Measurements from ENCODE around the gene ITGB1BP1. TPM values are rescaled to one million over a fixed set of nuclear protein-coding genes. Genes with fewer than 3 reads are reported as not detected.
A peak's percentile ranks its signal among the peaks of the same experiment; 100 is the strongest.

The ITGB1BP1 gene
- total RNA-seq, 5 donors from 2014 or later (not counting 1 experiment from before 2014, with no cell fraction given): 46.5 to 76.7 (median 69.0) TPM

GRCh38 chr2:9445089-9445488 is 21.8 kb upstream of the ITGB1BP1 start:
- ATAC-seq (replicated peaks in 1 of 4) (no peak), DNase-seq (no peak)
- Mint-ChIP-seq H3K4me3 (no peak overlapping the region), H3K27ac (no peak overlapping the region), H3K4me1 (peaks cover 0 to 8% (median 0%) of the 10 kb centered on the region in 3 donors), H3K9me3 (no peaks in the 10 kb centered on the region), H3K36me3 (peaks cover 45% of the 10 kb centered on the region), H3K27me3 (no peaks in the 10 kb centered on the region)
- H3K4me3 ChIP-seq (ENCODE audit: control insufficient read depth in 1 of 2, extremely low read depth in 1 of 2, low read length in 1 of 2): no peak overlapping the region
- WGBS (ENCODE audit: insufficient coverage): no CpG with 5 or more reads among the region's 7 CpGs
- H3K36me3 ChIP-seq (ENCODE audit: control insufficient read depth in 2 of 2, extremely low read depth in 1 of 2, insufficient read depth in 1 of 2, low read length in 1 of 2): peaks cover 8 to 39% of the 10 kb centered on the region in 2 donors
- ChIA-PET CTCF (interaction anchor here in 1 of 2 donors (0.7 kb wide), 1 partner anchor 229 kb away, joined by 3 read pairs; no protein-coding TSS in a partner anchor), POLR2A (interaction anchor here in 1 of 2 donors (0.5 kb wide), 1 partner anchor 21 kb away, joined by 3 read pairs; no protein-coding TSS in a partner anchor)
- no peaks in the 10 kb centered on the region for H3K27me3 ChIP-seq (replicated peaks in 1 of 2; ENCODE audit: control insufficient read depth in 2 of 2, extremely low read depth in 1 of 2, insufficient read depth in 2 of 2, low read length in 1 of 2)
- H3K27ac ChIP-seq (ENCODE audit: low read length): no peak overlapping the region
- no peaks in the 10 kb centered on the region for H3K4me1 ChIP-seq (ENCODE audit: control insufficient read depth in 1 of 2, extremely low read depth in 1 of 2, insufficient read depth in 2 of 2, low read length in 2 of 2)
- no peaks in the 10 kb centered on the region for H3K9me3 ChIP-seq

GRCh38 chr2:9443526-9443925 is 20.2 kb upstream of the ITGB1BP1 start:
- CTCF ChIA-PET: no interaction called here
- H3K27ac ChIP-seq (ENCODE audit: low read length): no peak overlapping the region
- no peaks in the 10 kb centered on the region for H3K9me3 ChIP-seq
- peaks cover 45% of the 10 kb centered on the region for H3K36me3 Mint-ChIP-seq
- H3K4me3 Mint-ChIP-seq: no peak overlapping the region
- peaks cover 3 to 40% of the 10 kb centered on the region in 2 donors for H3K36me3 ChIP-seq (ENCODE audit: control insufficient read depth in 2 of 2, extremely low read depth in 1 of 2, insufficient read depth in 1 of 2, low read length in 1 of 2)
- H3K4me1 Mint-ChIP-seq: peaks cover 0 to 8% (median 0%) of the 10 kb centered on the region in 3 donors
- no peaks in the 10 kb centered on the region for H3K27me3 ChIP-seq (replicated peaks in 1 of 2; ENCODE audit: control insufficient read depth in 2 of 2, extremely low read depth in 1 of 2, insufficient read depth in 2 of 2, low read length in 1 of 2)
- H3K27me3 Mint-ChIP-seq: no peaks in the 10 kb centered on the region
- no peak overlapping the region for H3K4me3 ChIP-seq (ENCODE audit: control insufficient read depth in 1 of 2, extremely low read depth in 1 of 2, low read length in 1 of 2)
- peak overlapping the region in 1 of 2 donors; percentile 19 for H3K27ac Mint-ChIP-seq
- no peaks in the 10 kb centered on the region for H3K9me3 Mint-ChIP-seq
- POLR2A ChIA-PET: interaction anchor here in 1 of 2 donors (0.5 kb wide), 1 partner anchor 9 kb away, joined by 3 read pairs; no protein-coding TSS in a partner anchor
- no peaks in the 10 kb centered on the region for H3K4me1 ChIP-seq (ENCODE audit: control insufficient read depth in 1 of 2, extremely low read depth in 1 of 2, insufficient read depth in 2 of 2, low read length in 2 of 2)
- ATAC-seq (replicated peaks in 1 of 4) (no peak), DNase-seq (no peak)
- WGBS (ENCODE audit: insufficient coverage): 50% methylated on average over 4 of the region's 5 CpGs

- CTCF ChIA-PET: no interaction called here
These were observed 18.2 kb upstream of the ITGB1BP1 start for GRCh38 chr2:9441556-9441955.

GRCh38 chr2:9440058-9440727 is 16.9 kb upstream of the ITGB1BP1 start:
- peaks cover 45% of the 10 kb centered on the region for H3K36me3 Mint-ChIP-seq
- CTCF ChIA-PET: no interaction called here

More at GRCh38 chr2:9441556-9441955, 18.2 kb upstream of the ITGB1BP1 start:
- Mint-ChIP-seq H3K9me3 (no peaks in the 10 kb centered on the region), H3K27me3 (no peaks in the 10 kb centered on the region), H3K36me3 (peaks cover 49% of the 10 kb centered on the region), H3K27ac (no peak overlapping the region), H3K4me3 (no peak overlapping the region), H3K4me1 (peaks cover 0 to 8% (median 0%) of the 10 kb centered on the region in 3 donors)
- H3K9me3 ChIP-seq: no peaks in the 10 kb centered on the region
- H3K27ac ChIP-seq (ENCODE audit: low read length): no peak overlapping the region
- H3K36me3 ChIP-seq (ENCODE audit: control insufficient read depth in 2 of 2, extremely low read depth in 1 of 2, insufficient read depth in 1 of 2, low read length in 1 of 2): peaks cover 15 to 49% of the 10 kb centered on the region in 2 donors
- H3K4me3 ChIP-seq (ENCODE audit: control insufficient read depth in 1 of 2, extremely low read depth in 1 of 2, low read length in 1 of 2): no peak overlapping the region
- H3K4me1 ChIP-seq (ENCODE audit: control insufficient read depth in 1 of 2, extremely low read depth in 1 of 2, insufficient read depth in 2 of 2, low read length in 2 of 2): no peaks in the 10 kb centered on the region
- no peaks in the 10 kb centered on the region for H3K27me3 ChIP-seq (replicated peaks in 1 of 2; ENCODE audit: control insufficient read depth in 2 of 2, extremely low read depth in 1 of 2, insufficient read depth in 2 of 2, low read length in 1 of 2)
- 100% methylated on average over 1 of the region's 3 CpGs for WGBS (ENCODE audit: insufficient coverage)
- ATAC-seq (replicated peaks in 1 of 4) (no peak), DNase-seq (no peak)
- POLR2A ChIA-PET: no interaction called here

GRCh38 chr2:9439536-9439935 is 16.2 kb upstream of the ITGB1BP1 start:
- peaks cover 47% of the 10 kb centered on the region for H3K36me3 Mint-ChIP-seq
- Histone ChIP-seq H3K9me3 (no peaks in the 10 kb centered on the region), H3K36me3 (ENCODE audit: control insufficient read depth in 2 of 2, extremely low read depth in 1 of 2, insufficient read depth in 1 of 2, low read length in 1 of 2) (peaks cover 15 to 48% of the 10 kb centered on the region in 2 donors), H3K27ac (ENCODE audit: low read length) (no peak overlapping the region), H3K4me3 (ENCODE audit: control insufficient read depth in 1 of 2, extremely low read depth in 1 of 2, low read length in 1 of 2) (no peak overlapping the region), H3K4me1 (ENCODE audit: control insufficient read depth in 1 of 2, extremely low read depth in 1 of 2, insufficient read depth in 2 of 2, low read length in 2 of 2) (no peaks in the 10 kb centered on the region), H3K27me3 (replicated peaks in 1 of 2; ENCODE audit: control insufficient read depth in 2 of 2, extremely low read depth in 1 of 2, insufficient read depth in 2 of 2, low read length in 1 of 2) (no peaks in the 10 kb centered on the region)
- DNase-seq: no peak
- peaks cover 0 to 2% (median 0%) of the 10 kb centered on the region in 3 donors for H3K4me1 Mint-ChIP-seq
- no peak for ATAC-seq (replicated peaks in 1 of 4)
- no peak overlapping the region for H3K27ac Mint-ChIP-seq
- H3K27me3 Mint-ChIP-seq: no peaks in the 10 kb centered on the region
- ChIA-PET CTCF (no interaction called here), POLR2A (no interaction called here)
- no peak overlapping the region for H3K4me3 Mint-ChIP-seq
- H3K9me3 Mint-ChIP-seq: no peaks in the 10 kb centered on the region
- WGBS (ENCODE audit: insufficient coverage): no CpG with 5 or more reads among the region's 1 CpG

More at GRCh38 chr2:9440058-9440727, 16.9 kb upstream of the ITGB1BP1 start:
- H3K9me3 Mint-ChIP-seq: no peaks in the 10 kb centered on the region
- peaks cover 15 to 47% of the 10 kb centered on the region in 2 donors for H3K36me3 ChIP-seq (ENCODE audit: control insufficient read depth in 2 of 2, extremely low read depth in 1 of 2, insufficient read depth in 1 of 2, low read length in 1 of 2)
- ATAC-seq (replicated peaks in 1 of 4) (no peak), DNase-seq (no peak)
- no peaks in the 10 kb centered on the region for H3K9me3 ChIP-seq
- POLR2A ChIA-PET: no interaction called here
- no peaks in the 10 kb centered on the region for H3K27me3 ChIP-seq (replicated peaks in 1 of 2; ENCODE audit: control insufficient read depth in 2 of 2, extremely low read depth in 1 of 2, insufficient read depth in 2 of 2, low read length in 1 of 2)
- no peaks in the 10 kb centered on the region for H3K27me3 Mint-ChIP-seq
- no peak overlapping the region for H3K27ac Mint-ChIP-seq
- WGBS (ENCODE audit: insufficient coverage): no CpG with 5 or more reads among the region's 1 CpG
- H3K27ac ChIP-seq (ENCODE audit: low read length): no peak overlapping the region
- no peak overlapping the region for H3K4me3 Mint-ChIP-seq
- H3K4me1 ChIP-seq (ENCODE audit: control insufficient read depth in 1 of 2, extremely low read depth in 1 of 2, insufficient read depth in 2 of 2, low read length in 2 of 2): no peaks in the 10 kb centered on the region
- H3K4me3 ChIP-seq (ENCODE audit: control insufficient read depth in 1 of 2, extremely low read depth in 1 of 2, low read length in 1 of 2): no peak overlapping the region
- peaks cover 0 to 6% (median 0%) of the 10 kb centered on the region in 3 donors for H3K4me1 Mint-ChIP-seq

- peaks cover 19 to 59% of the 10 kb centered on the region in 2 donors for H3K36me3 ChIP-seq (ENCODE audit: control insufficient read depth in 2 of 2, extremely low read depth in 1 of 2, insufficient read depth in 1 of 2, low read length in 1 of 2)
- CTCF ChIA-PET: no interaction called here
These were observed 11.2 kb upstream of the ITGB1BP1 start for GRCh38 chr2:9434489-9434888.

More at GRCh38 chr2:9434489-9434888, 11.2 kb upstream of the ITGB1BP1 start:
- Histone ChIP-seq H3K4me1 (ENCODE audit: control insufficient read depth in 1 of 2, extremely low read depth in 1 of 2, insufficient read depth in 2 of 2, low read length in 2 of 2) (no peaks in the 10 kb centered on the region), H3K27me3 (replicated peaks in 1 of 2; ENCODE audit: control insufficient read depth in 2 of 2, extremely low read depth in 1 of 2, insufficient read depth in 2 of 2, low read length in 1 of 2) (no peaks in the 10 kb centered on the region), H3K27ac (ENCODE audit: low read length) (no peak overlapping the region), H3K9me3 (no peaks in the 10 kb centered on the region), H3K4me3 (ENCODE audit: control insufficient read depth in 1 of 2, extremely low read depth in 1 of 2, low read length in 1 of 2) (no peak overlapping the region)
- H3K27ac Mint-ChIP-seq: no peak overlapping the region
- no peaks in the 10 kb centered on the region for H3K4me1 Mint-ChIP-seq
- DNase-seq (no peak), ATAC-seq (replicated peaks in 1 of 4) (no peak)
- no peaks in the 10 kb centered on the region for H3K9me3 Mint-ChIP-seq
- H3K27me3 Mint-ChIP-seq: no peaks in the 10 kb centered on the region
- no peak overlapping the region for H3K4me3 Mint-ChIP-seq
- H3K36me3 Mint-ChIP-seq: peaks cover 63% of the 10 kb centered on the region
- 100% methylated on average over 2 of the region's 2 CpGs for WGBS (ENCODE audit: insufficient coverage)
- POLR2A ChIA-PET: interaction anchor here in 1 of 2 donors (0.6 to 0.7 kb wide), 2 partner anchors 9 to 10 kb away, joined by 3 to 6 read pairs; no protein-coding TSS in a partner anchor

All from T-cell (primary cell).